GM18511 (cell line): ENCODE measurements around the gene C1orf167.

Source experiments
- ATAC-seq: cut with Tn5 transposase; IDR thresholded peaks from one replicate; pipeline ENCODE4 v1.9.1; 2021; ENCODE audit warnings: mild to moderate bottlenecking, moderate library complexity; ENCODE audit not compliant: unreplicated experiment

Gene C1orf167

GRCh38 chr1:11764115-11764514, 2.1 kb downstream of the C1orf167 start:
- no peak for ATAC-seq

- no peak for ATAC-seq
Observed at GRCh38 chr1:11764519-11764918, 2.5 kb downstream of the C1orf167 start.

GRCh38 chr1:11765661-11766428, 3.9 kb downstream of the C1orf167 start:
- ATAC-seq = no peak

GRCh38 chr1:11766429-11766776, 4.4 kb downstream of the C1orf167 start:
- ATAC-seq = no peak

- no peak for ATAC-seq
Observed at GRCh38 chr1:11767922-11768704, 6.1 kb downstream of the C1orf167 start.

GRCh38 chr1:11768821-11769220, 6.8 kb downstream of the C1orf167 start:
- ATAC-seq = no peak

- ATAC-seq = no peak
Observed at GRCh38 chr1:11769274-11769673, 7.3 kb downstream of the C1orf167 start.

GRCh38 chr1:11770011-11770410, 8.0 kb downstream of the C1orf167 start:
- no peak for ATAC-seq

GRCh38 chr1:11771481-11772043, 9.6 kb downstream of the C1orf167 start:
- no peak for ATAC-seq

GRCh38 chr1:11772458-11772857, 10.5 kb downstream of the C1orf167 start:
- ATAC-seq = no peak

- ATAC-seq = no peak
Observed at GRCh38 chr1:11774753-11775152, 12.8 kb downstream of the C1orf167 start.

GRCh38 chr1:11777658-11778322, 15.8 kb downstream of the C1orf167 start:
- ATAC-seq = no peak

- no peak for ATAC-seq
Observed at GRCh38 chr1:11778336-11778735, 16.3 kb downstream of the C1orf167 start.

GRCh38 chr1:11778844-11779623, 17.0 kb downstream of the C1orf167 start:
- no peak for ATAC-seq

- no peak for ATAC-seq
Observed at GRCh38 chr1:11779715-11780379, 17.9 kb downstream of the C1orf167 start.

- no peak for ATAC-seq
Observed at GRCh38 chr1:11780380-11781147, 18.6 kb downstream of the C1orf167 start.

GRCh38 chr1:11781297-11781696, 19.3 kb downstream of the C1orf167 start:
- ATAC-seq = no peak

- no peak for ATAC-seq
Observed at GRCh38 chr1:11782127-11782708, 20.2 kb downstream of the C1orf167 start.

- no peak for ATAC-seq
Observed at GRCh38 chr1:11783556-11783955, 21.6 kb downstream of the C1orf167 start.
